Neural cell (in vitro differentiated cells): Measurements from ENCODE around the gene ADRB2.

Source experiments
- EP300 ChIP-seq: fragments of 450-650 bp; conservative IDR thresholded peaks from 2 replicates; pipeline ENCODE4 v1.6.1; 2014; ENCODE audit warnings: antibody characterized with exemption, mild to moderate bottlenecking, moderate library complexity; ENCODE audit not compliant: poor library complexity, severe bottlenecking
- EZH2 ChIP-seq: fragments of 200-600, 300-800 bp; shearing (Covaris generic), sonication (generic); IDR thresholded peaks from 2 replicates; pipeline ENCODE4 v1.6.1; 2014; ENCODE audit warnings: antibody characterized with exemption, low read length, borderline replicate concordance, mild to moderate bottlenecking; ENCODE audit not compliant: insufficient read depth, poor library complexity, severe bottlenecking
- POLR2AphosphoS5 ChIP-seq: IDR thresholded peaks from 2 replicates; pipeline ENCODE4 v1.6.1; 2012
- TF ChIP-seq, protein P1 (sequence below): fragments of 450-650 bp; IDR thresholded peaks from 2 replicates; pipeline ENCODE4 v1.5.1; 2014; ENCODE audit warnings: antibody characterized with exemption, mild to moderate bottlenecking, moderate library complexity; ENCODE audit not compliant: poor library complexity, severe bottlenecking

DNA sequence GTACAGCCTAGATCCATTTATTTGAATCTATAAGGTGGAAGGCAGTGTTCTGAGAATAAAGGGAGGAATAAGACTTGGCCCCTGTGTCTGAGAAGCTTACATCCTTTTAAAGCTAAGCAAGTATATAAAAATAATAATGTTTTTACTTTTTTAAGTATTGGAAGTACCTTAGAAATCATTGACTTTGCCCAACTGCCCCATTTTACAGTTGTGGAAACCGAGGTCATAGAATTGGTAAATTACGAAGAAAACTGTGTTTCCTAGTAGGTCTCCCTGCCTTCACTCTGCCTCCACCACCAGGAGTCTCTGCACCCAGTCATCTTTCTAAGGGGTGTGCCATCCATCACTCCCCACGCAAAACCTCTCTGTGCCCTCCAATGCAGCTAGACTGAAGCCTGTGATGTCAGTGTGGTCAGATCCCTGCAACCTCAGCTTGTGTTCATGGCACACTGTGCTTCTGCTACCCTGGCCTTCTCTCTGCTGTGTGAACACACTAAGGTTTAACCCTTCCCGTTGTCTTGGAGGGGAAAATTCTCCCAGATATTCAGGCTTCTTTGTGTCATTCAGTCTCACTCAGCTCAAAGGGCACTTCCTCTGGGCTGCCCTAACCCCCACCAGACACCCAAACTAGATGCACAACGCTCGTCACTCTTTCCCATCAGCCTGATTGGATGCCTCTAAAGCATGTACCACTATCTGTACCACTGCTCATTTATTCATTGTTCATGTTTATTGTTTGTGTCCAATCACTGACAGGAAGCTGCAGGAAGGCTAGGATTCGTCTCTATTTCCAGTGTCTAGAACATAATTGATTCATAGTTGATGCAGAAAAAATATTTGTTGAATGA, 18.2 kb downstream of the ADRB2 start:
- TF ChIP-seq EP300 (no peak), EZH2 (no peak), POLR2AphosphoS5 (no peak)
- TF ChIP-seq, protein P1, sequence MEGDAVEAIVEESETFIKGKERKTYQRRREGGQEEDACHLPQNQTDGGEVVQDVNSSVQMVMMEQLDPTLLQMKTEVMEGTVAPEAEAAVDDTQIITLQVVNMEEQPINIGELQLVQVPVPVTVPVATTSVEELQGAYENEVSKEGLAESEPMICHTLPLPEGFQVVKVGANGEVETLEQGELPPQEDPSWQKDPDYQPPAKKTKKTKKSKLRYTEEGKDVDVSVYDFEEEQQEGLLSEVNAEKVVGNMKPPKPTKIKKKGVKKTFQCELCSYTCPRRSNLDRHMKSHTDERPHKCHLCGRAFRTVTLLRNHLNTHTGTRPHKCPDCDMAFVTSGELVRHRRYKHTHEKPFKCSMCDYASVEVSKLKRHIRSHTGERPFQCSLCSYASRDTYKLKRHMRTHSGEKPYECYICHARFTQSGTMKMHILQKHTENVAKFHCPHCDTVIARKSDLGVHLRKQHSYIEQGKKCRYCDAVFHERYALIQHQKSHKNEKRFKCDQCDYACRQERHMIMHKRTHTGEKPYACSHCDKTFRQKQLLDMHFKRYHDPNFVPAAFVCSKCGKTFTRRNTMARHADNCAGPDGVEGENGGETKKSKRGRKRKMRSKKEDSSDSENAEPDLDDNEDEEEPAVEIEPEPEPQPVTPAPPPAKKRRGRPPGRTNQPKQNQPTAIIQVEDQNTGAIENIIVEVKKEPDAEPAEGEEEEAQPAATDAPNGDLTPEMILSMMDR, result no peak
